ENCODE data around the gene TNS3.
"Not testable (repeated sequence)": the region's sequence is repeated elsewhere in the genome, so short reads cannot be mapped to it uniquely, and the experiment has no call there.

Gene TNS3

GRCh38 chr7:47541485-47541884, 40.4 kb downstream of the TNS3 start:
- not testable (repeated sequence) for DNase-seq (ENCODE audit: low read depth in 2 of 2)

- DNase-seq (ENCODE audit: low read depth in 2 of 2), result no peak
Measured at GRCh38 chr7:47540387-47541350, 41.2 kb downstream of the TNS3 start.

- DNase-seq (ENCODE audit: low read depth in 2 of 2), result no peak
Measured at GRCh38 chr7:47540053-47540386, 41.9 kb downstream of the TNS3 start.

GRCh38 chr7:47539398-47540052, 42.4 kb downstream of the TNS3 start:
- no peak for DNase-seq (ENCODE audit: low read depth in 2 of 2)

- DNase-seq (ENCODE audit: low read depth in 2 of 2), result no peak
Measured at GRCh38 chr7:47538846-47539311, 43.0 kb downstream of the TNS3 start.

GRCh38 chr7:47537716-47538675, 43.9 kb downstream of the TNS3 start:
- DNase-seq (ENCODE audit: low read depth in 2 of 2), result no peak

- DNase-seq (ENCODE audit: low read depth in 2 of 2), result no peak
Measured at GRCh38 chr7:47536661-47537611, 45.0 kb downstream of the TNS3 start.

- DNase-seq (ENCODE audit: low read depth in 2 of 2), result no peak
Measured at GRCh38 chr7:47535704-47536628, 45.9 kb downstream of the TNS3 start.

GRCh38 chr7:47535035-47535703, 46.7 kb downstream of the TNS3 start:
- no peak for DNase-seq (ENCODE audit: low read depth in 2 of 2)

- no peak for DNase-seq (ENCODE audit: low read depth in 2 of 2)
Measured at GRCh38 chr7:47534322-47535034, 47.4 kb downstream of the TNS3 start.

GRCh38 chr7:47531584-47532492, 50.1 kb downstream of the TNS3 start:
- no peak for DNase-seq (ENCODE audit: low read depth in 2 of 2)

GRCh38 chr7:47529826-47530555, 51.9 kb downstream of the TNS3 start:
- no peak for DNase-seq (ENCODE audit: low read depth in 2 of 2)

- no peak for DNase-seq (ENCODE audit: low read depth in 2 of 2)
Measured at GRCh38 chr7:47529405-47529804, 52.5 kb downstream of the TNS3 start.

GRCh38 chr7:47528471-47528870, 53.4 kb downstream of the TNS3 start:
- DNase-seq (ENCODE audit: low read depth in 2 of 2), result no peak

GRCh38 chr7:47526466-47526865, 55.4 kb downstream of the TNS3 start:
- DNase-seq (ENCODE audit: low read depth in 2 of 2), result no peak

GRCh38 chr7:47525066-47525623, 56.8 kb downstream of the TNS3 start:
- DNase-seq (ENCODE audit: low read depth in 2 of 2), result no peak

Data from stimulated activated CD4-positive, alpha-beta T cell treated with anti-CD3 and anti-CD28 coated beads, Interleukin-1b, Interleukin-23, amount 100 ng/mL, for 1 hour (primary cell).